ENCODE data around the gene CAV2.

CAV2 gene

DNA sequence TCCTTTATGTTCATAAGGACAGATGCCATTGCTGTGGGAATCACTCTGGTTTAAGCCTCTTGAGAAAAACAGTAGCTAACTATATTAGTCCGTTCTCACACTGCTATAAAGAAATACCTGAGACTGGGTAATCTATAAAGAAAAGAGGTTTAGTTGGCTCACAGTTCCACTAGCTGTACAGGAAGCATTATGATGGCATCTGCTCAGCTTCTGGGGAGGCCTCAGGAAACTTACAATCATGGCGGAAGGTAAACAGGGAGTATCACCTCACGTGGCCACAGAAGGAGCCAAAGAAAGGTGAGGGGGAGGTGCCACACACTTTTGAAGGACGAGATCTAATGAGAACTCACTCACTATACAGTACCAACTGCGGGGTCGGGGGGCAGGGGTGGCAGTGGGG is 2.9 kb upstream of the CAV2 start:
- no peak for DNase-seq

DNA sequence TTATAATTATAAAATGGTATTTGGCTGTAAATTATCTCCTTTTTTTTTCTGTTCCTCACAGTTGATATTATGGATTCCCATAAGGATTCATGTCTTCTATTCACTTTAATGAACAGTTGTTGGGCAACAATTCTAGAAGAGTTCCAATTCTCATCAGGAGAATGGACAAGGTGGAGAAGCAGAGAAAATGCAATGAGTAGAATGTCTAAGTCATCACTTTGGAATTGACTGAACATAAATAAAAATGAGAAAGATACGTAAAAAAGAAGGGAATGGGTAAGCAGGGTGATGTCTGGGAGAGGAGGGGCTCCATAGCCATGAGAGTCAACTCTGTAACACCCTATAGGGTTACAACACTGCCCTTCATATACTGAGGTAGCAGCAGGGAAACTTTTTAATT is 1.8 kb upstream of the CAV2 start:
- no peak for DNase-seq

DNA sequence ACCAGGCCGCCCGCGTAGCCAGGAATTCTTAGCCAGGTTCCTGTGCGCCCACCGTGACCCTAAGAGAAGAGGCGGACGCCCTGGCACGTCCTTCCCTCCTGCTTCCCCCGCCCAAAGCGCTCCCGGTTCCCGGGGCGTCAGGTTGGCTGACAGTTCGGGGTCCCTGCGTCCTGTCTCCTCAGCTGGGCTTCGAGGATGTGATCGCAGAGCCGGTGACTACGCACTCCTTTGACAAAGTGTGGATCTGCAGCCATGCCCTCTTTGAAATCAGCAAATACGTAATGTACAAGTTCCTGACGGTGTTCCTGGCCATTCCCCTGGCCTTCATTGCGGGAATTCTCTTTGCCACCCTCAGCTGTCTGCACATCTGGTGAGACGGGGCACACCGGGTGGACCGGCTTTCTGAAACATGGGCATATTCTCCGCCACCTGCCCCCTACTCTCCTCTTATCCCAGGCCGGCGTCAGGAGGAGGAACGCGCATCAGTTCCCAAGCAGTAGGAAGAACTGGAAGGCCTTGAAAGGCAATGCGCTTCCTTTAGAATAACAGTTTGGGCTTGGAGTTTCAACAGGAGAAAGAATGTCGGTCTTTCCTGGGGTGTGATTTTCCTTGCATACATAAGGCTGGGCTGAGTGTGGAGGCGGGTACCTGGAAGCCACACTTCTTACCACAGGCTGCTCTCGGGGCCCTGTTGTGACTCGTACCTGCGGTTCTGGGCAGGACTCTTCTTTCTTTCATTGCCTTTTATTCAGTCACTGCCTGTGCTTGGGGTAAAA is 728 bp downstream of the CAV2 start:
- no peak for DNase-seq

DNA sequence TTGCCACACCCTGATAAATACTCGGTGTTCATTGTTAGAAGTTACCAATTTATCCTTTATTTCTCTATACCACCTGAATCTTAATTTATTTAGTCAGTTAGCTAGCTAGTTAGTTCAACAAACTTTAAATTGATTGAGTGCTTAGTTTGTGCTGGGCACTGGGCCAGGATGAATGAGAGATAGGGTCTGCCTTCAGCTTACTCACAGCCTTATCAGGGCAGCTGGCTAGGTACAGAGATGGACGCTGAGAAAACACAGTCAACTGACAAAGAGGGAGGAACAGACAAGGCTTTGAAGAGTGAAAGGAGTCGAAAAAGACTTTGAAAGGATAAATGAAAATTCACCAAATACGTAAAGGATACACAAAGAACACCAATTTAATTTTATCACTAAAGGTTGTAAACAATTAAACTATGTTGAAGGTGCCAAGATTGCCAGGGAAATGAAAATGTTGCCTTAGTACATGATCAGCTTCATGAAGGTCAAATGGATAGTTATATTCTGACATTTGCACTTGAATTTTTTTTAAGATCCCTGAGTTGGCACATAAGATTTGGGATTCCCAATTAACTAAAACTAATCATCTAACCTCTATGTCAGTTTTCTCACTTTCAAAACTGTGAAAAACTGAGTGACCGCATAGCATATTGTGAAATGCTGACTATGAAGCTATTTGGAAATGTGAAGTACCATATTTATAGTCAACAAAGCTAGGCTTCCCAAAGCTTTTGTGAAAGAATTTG is 2.1 kb downstream of the CAV2 start:
- DNase-seq = no peak

DNA sequence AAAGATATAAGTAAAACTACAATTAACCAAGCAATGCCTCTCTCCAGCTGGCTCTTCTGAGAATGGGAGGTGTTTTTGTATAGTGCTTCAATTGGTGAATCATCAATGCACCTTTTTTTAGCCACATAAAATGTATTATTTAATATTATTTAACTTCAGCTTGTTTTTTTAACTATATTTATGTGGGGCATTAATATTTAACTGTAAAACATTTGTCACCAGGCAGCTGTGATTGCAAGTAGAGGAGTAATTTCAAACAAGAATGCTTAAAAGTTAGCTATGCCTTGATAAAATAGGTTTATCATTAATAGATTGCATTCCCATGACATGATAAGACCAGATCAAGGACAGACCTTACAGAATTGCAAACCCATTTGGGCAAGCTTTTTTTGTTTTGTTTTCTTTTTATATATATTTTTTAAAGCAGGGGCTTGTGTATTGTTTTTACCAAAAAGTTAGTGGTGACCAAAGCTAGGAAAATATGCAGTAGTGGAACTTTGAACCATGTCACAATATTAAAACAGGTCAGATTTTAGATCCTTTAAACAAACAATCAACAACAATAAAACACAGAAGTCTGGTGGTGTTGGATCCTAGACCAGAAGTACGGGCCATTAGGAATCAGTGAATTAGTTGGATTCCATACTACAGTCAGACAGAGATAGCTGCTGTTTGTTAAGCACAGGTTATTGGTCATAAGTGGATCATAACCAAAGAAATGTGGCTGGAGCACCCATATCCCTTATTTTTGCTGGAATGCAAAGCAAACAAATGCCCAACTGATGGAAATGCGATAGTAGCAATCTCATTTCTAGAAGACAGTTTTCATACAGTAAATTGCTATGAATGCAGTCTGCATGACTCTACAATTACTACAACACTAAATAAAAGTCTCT is 2.9 kb downstream of the CAV2 start:
- DNase-seq = no peak

DNA sequence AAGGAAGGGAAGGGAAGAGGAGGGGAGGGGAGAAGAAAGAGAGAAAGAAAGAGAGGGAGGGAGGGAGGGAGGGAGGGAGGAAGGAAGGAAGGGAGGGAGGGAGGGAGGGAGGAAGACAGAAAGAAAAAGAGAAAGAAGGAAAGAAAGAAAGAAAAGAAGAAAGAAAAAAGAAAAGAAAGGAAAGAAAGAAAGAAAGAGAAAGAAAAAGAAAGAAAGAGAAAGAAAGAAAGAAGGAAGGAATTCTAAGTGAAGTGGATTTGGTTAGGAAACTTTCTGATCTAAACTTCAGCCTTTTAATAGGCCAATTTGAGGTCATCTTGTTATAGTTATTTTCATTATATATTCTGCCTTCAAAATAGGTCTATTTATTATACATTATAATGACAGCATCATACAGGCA is 4.3 kb downstream of the CAV2 start:
- DNase-seq = no peak

DNA sequence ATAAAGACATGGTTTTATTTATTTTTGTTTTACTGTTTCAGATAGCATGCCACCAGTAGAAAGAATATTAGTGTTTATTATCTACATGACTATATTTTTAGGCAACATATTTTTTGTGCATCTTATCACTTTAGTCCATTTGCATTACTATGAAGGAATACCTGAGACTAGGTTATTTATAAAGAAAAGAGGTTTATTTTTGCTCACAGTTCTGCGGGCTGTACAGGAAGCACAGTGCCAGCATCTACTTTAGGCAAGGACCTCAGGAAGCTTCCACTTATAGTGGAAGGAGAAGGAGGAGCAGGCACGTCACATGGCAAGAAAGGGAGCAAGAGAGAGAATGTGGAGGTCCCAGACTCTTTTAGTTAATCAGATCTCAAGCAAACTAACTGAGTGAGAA is 5.7 kb downstream of the CAV2 start:
- DNase-seq = no peak

DNA sequence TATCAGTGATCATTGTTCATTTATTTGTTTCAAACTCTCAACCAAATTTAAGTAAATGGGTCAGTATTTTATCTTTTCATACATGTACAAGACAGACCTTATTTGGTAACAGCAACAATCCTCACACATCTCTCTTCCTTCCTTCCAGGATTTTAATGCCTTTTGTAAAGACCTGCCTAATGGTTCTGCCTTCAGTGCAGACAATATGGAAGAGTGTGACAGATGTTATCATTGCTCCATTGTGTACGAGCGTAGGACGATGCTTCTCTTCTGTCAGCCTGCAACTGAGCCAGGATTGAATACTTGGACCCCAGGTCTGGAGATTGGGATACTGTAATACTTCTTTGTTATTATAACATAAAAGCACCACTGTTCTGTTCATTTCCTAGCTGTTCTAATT is 6.3 kb downstream of the CAV2 start:
- no peak for DNase-seq

DNA sequence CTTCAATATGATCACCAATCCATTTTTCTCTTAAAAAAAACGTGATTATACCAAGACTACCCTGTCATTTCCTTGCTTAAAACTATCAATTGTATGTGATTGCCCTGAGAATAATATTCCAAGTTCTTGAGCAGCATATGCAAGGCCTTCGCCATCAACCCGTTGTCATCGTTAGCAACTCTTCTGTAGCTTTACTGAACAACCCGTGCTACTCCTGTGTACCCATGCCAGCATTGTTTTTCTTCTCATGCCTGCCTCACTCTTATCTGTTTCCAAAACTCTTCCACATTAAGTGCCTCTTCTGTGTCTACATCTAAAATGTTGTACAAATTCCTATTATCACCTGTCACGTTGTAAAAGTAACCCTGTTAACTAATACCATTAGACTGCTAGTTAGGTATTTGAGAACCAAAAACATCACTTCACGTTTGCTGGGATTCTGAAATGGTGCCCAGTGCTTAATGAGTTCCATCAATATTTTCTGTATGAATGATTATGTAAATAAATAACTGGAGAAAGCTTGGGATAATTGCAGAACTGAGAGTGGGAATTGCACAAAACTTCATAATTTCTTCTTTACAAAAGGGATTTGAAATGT is 10.5 kb downstream of the CAV2 start:
- DNase-seq = no peak

DNA sequence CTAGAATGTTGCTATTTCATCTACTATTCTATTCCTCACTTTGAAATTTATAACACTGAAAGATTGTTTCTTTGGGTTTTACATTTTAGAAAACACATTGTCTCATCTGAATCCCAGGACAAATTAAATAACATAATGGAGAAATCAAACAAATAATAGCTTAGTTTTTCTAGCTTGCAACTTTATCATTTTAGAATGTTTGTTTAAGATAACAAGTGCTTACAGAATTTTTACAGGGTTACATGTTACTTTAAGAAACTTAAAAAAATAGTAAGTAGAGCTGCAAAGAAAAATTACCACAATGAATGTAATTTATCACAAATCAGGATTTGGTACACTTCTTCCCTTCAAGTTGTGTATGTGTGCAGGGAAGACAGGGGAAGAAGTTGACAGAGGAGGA is 11.3 kb downstream of the CAV2 start:
- no peak for DNase-seq

DNA sequence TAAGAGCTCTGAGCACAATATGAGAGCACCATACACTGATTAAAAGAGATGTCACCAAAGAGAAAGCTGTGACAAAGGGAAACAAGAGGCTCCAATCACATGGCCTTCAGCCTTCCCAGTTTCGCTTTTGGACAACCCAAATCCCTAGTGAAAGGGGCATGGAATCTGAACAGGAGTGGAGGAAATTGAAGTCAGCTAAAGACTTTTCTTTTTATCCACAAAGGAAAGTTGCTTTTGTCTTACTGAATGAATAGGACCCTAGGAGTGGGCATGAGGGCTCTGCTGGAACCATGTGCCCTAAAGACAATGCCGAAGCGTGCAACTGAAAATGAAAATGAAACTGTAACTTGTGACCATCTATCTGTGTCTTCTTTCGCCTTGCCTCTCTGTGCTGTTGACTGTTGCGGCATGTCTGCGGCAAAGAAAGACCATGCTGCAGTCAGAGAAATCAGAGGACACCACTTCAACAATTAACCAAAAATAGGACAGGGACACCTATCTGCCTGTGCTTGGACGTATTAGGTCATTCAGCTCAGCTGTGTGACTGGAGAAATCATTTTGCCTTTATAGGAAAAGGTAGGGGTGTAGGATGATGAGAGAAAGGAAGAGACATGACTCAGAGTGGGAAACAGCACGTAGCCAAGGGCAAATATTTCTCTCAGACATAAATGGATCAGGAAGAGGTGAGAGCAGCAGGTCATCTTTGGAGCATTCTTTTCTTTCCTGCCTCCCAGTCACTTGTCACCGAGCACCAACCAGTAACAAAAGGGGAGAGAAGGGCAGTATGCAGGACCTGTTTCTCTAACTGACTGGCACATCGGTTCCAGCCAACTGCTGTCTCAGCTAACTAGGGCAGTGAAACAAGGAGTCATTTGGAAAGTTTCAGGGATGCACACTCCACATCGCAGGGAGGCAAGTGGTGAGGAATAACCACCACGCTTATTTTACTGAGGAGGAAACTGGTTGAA is 12.3 kb downstream of the CAV2 start:
- DNase-seq = no peak

DNA sequence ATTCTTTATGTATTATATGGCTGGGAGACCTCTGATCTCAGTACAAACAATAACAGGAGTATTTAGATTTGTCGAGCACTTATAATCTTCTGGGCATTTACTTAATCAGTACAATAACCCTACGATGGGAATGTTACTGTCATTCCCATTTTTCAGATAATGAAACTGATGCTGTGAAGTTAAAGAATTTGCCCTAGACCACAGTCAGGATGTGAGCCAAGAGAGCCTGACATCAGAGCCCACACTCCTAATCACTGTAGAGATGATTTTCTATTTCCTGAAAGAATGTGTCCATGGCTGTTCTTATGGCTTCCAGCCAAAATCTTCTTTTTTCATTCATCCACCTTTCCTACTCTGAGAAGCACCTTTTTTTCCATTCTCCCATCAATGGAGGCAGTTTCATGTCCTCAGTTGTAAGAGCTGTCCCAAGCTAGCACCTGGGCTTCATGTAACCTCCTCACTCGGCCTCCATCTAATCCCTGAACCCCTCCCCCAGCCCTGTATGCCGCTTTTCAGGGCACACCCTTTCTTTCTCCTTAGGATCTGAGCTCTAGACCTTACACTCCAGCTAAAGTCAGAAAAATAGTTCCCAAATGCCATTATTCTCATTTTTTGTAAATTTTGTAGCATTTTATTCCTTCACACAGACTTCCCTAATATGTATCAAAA is 13.1 kb downstream of the CAV2 start:
- DNase-seq = no peak

DNA sequence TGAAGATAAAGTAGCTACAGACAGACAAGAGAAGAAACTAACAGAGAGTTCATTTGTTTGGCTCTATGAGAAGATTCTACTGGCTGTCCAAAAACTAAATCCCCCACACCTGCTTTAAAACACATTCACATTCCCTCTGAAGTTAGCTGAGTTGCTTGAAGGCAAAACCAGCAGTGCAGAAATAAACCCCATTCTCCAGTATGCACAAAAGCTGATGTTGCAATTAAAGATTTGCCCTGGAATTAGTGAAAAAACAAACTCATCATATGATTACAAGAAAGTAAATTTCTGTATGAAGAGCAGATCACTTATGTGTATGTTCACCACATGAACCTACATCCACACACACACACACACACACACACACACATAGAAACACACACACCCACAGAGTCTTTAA is 16.0 kb downstream of the CAV2 start:
- DNase-seq = no peak

DNA sequence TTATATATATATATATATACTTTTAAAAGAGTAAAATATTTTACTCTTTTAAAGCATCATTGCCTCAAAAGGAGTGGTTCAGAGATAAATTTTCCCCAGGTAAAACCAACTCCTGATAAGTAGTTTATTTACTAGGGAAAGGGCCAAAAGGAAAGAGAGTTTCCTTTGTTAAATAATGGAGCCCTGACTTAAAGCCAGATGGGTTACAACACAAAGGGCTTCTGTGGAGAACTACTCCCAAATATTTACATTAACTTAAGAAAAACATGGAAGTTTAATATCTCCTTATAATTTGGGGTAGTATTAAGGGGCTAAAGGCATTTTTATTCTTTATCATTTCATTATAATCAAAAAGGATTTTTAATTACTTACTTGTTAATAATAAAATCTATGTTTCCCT is 16.8 kb downstream of the CAV2 start:
- no peak for DNase-seq

DNA sequence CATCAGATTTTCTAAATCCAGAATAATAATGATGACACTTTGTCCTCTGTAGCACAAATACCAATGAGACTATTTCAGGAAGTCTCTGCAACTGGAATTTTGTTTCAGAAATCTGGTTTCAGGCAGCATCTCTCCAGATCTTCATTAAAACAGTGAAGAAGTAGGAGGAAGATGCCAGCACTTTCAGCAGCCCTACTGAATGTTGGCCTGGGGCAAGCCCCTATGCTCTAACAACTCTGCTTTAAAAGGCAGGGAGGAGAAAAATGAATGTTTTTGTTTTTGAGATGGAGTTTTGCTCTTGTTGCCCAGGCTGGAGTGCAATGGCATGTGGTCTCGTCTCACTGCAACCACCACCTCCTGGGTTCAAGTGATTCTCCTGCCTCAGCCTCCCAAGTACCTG is 18.1 kb downstream of the CAV2 start:
- no peak for DNase-seq

DNA sequence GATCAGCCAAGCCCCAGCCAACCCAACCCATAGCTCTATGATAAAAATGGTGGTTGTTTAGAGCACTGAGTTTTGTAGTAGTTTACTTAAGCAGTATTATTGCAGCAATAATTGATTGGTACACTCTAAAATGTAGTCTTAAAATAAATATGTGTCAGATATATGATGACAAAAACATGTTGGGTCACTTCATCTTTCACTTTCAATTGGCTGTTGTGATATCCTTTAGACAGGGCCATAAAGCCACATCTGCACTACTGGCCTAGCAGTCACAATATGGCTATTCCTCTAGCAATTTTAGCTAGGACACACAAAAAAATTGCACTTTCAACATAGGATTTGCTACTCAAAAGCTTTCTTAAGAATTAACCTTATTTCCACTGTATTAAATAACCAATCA is 19.4 kb downstream of the CAV2 start:
- DNase-seq = no peak

DNA sequence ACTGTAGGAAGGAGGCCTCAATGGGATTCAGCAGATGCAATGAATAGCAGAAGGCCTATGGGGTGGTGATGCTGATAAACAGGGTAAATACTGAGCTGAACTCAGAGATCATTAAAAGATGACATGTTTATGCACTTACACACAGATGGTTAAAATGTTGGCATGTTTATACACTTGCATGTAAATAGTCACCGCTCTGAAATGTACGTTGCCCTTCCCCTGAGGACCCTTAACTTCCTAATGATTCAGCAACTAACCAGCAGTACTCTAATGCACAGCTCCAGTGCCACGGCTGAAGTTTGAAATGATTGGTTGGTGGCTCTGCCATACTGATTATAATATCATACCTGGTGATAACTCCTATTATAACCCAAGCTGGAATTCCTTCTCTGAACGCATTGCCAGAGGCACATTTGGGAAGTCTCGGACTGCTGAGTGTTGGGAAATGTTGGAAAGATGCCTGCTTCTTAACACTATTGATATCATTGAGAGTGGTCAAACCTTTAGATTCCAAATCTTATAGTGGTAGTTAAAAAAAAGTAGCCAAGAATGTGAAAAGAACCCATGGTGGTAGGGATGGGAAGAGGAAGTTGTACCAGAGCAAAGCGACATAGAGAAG is 21.6 kb downstream of the CAV2 start:
- no peak for DNase-seq

DNA sequence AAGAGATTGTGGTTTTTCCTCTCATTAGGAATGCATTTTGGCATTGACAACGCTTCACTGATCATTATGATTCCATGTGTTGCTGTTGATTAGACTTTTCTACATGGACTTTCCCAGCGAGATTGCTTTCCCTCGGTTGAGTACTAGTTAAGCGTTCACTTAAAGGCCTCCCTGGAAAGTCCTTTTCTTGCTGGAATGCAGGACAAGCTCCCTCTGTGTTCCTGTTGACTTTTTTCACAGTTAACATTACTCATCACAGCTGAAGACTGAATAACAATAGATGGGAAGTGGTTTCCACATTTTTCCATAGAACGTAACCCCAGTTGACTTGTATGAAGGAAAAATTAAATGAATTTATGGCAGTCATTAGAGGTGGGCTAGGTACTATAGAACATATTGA is 22.7 kb downstream of the CAV2 start:
- no peak for DNase-seq

DNA sequence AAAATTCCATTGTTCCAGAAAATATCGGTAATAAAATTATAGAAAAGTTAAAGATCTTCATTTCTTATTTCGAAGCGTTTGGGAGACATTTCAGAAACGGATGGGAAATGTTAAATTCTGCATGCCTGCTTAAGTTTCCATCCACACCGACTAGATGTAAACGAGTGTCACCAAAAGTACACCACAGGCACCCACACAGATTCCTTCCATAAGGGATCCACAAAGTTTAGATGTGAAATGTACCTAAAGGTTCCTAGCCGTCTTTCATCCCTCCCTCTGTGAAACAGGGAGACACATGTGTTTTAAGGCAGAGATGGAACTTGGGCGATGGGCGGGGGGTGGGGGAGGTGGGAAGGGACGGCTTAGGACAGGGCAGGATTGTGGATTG is 24.7 kb downstream of the CAV2 start:
- no peak for DNase-seq

DNA sequence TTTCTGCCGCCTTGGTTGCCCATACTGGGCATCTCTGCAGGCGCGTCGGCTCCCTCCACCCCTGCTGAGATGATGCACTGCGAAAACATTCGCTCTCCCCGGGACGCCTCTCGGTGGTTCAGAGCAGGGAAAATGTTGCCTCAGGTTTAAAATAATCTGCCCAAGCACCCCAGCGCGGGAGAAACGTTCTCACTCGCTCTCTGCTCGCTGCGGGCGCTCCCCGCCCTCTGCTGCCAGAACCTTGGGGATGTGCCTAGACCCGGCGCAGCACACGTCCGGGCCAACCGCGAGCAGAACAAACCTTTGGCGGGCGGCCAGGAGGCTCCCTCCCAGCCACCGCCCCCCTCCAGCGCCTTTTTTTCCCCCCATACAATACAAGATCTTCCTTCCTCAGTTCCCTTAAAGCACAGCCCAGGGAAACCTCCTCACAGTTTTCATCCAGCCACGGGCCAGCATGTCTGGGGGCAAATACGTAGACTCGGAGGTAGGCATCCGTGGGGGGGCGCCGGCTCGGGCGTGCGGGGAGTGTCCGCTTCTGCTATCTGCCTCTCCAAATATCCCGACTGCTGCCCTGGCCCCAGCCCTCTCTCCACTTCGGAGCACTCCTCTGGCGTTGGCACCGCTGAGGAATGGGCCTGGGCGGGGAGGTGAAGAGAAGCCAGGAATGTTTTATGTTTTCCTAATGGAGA is 25.2 kb downstream of the CAV2 start, which contains the start of gene CAV1:
TSS of gene CAV1 (plus strand) at position 428 of the 689 bp plus-strand sequence. CDS start at position 455, 27 bp downstream.
- DNase-seq = no peak

All from NCI-H1930 (cell line).